GM21786 (cell line): Measurements from ENCODE around the gene SVOP.
"Not testable (repeated sequence)": the region's sequence is repeated elsewhere in the genome, so short reads cannot be mapped to it uniquely, and the experiment has no call there.

Experiments used
- ATAC-seq: cut with Tn5 transposase; IDR thresholded peaks from one replicate; pipeline ENCODE4 v1.9.1; 2021; ENCODE audit not compliant: unreplicated experiment

The SVOP gene, protein sequence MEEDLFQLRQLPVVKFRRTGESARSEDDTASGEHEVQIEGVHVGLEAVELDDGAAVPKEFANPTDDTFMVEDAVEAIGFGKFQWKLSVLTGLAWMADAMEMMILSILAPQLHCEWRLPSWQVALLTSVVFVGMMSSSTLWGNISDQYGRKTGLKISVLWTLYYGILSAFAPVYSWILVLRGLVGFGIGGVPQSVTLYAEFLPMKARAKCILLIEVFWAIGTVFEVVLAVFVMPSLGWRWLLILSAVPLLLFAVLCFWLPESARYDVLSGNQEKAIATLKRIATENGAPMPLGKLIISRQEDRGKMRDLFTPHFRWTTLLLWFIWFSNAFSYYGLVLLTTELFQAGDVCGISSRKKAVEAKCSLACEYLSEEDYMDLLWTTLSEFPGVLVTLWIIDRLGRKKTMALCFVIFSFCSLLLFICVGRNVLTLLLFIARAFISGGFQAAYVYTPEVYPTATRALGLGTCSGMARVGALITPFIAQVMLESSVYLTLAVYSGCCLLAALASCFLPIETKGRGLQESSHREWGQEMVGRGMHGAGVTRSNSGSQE

GRCh38 chr12:109020796-109021380 is at the start of gene SVOP:
SVOP (minus strand) TSS chr12:109021068; CDS start chr12:109020868, 200 bp downstream.
- ATAC-seq: no peak

- ATAC-seq: no peak
Observed at GRCh38 chr12:109069307-109070271, 48.7 kb upstream of the SVOP start.

GRCh38 chr12:109065853-109066193 is 45.0 kb upstream of the SVOP start:
- ATAC-seq: no peak

DNA sequence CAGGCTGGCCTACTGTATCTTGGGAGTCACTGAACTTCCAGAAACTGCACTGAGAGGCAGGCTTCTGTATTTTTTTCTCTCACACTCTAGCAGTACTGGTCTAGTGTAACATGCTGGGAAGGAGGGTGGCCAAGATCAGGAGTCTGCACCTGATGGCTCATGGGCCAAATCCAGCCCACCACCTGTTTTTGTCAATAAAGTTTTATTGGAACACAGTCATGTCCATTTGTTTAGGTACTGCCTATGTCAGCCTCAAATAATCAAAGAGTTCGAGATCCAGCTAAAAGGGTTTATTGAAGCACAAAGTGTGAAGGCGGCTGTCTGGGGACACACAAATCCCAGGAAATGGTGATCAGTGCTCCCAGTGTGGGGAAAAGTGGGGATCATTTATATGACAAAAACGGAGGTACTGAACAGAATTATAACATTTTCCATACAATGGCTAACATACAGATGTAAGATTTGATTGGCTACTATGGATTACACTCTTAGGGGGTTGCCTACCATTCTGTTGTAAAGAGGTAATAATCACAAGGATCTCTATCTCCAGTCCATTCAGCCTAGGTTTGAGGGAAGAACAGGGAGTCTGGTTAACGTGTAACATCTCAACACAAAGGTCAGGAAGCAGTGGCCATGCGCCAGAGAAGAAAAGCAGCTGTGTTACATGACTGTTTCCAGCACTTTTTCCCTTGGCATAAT is 44.4 kb upstream of the SVOP start:
- no peak for ATAC-seq

DNA sequence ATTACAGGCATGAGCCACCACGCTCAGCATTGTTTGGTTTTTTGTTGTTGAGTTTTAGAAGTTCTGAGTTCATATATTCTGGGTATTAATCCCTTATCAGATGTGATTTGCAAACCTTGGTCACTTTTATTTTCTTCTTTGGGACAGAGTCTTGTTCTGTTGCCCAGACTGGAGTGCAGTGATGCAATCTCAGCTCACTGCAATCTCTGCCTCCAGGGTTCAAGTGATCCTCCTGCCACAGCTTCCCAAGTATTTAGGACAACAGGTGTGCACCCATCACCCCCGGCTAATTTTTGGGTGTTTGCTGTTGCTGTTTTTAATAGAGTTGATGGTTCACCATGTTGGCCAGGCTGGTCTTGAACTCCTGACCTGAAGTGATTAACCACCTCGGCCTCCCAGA is 43.3 kb upstream of the SVOP start:
- ATAC-seq: no peak

GRCh38 chr12:109058773-109059172 is 37.9 kb upstream of the SVOP start:
- ATAC-seq: no peak

DNA sequence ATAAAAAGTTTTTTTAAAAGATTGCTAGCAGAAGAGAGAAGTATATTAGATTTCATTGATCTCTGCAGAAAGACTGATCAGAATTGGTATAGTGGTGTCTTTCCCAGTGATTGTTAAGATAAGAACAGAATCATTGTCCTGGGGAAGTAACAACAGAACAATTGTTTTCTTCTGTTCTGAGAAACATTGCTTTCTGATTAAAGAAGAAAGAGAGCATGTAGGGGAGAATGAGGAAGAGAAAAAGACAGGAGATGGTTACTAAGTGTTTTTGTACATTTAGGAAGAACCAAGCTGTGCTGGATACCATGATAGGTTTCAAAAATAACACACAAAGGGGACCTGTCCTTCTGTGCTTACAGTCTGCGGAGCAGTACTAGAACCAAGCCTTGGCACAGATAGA is 36.5 kb upstream of the SVOP start:
- ATAC-seq: no peak

DNA sequence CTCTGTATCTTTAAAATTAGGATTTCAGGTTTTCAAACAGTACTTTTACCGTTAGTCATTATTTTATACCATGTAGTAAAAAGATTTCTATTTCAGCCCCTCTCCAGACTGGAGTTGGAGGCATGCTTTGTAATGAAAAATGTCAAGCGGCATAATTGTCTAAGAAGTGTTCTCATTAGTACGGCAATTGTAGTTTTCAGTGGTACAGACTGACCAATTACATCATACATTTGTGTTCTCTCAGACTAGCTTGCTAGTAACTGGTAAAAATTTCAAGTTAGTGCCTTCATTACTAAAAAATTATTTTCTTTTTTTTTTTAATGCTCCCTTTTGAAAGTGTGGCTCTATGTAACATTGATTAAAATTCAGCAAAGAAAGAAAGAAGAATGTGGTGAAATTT is 36.0 kb upstream of the SVOP start:
- ATAC-seq: no peak

DNA sequence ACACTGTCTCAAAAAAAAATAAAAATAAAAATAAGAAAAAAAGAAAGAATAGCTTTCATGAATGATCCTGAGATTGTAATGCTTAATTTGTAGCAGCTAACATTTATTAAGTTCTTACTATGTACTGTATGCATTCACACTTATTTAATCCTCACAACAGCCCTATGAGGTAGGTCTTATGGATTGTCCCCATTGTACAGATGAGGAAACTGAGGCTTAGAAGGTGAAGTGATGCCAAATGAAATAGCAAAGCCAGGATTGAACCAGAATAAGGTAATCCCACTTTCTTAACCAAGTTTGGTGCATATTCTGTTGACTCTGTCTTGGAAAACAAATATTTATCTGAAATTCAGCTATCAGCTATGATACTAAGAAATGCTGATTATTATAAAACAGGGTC is 33.7 kb upstream of the SVOP start:
- ATAC-seq: no peak

DNA sequence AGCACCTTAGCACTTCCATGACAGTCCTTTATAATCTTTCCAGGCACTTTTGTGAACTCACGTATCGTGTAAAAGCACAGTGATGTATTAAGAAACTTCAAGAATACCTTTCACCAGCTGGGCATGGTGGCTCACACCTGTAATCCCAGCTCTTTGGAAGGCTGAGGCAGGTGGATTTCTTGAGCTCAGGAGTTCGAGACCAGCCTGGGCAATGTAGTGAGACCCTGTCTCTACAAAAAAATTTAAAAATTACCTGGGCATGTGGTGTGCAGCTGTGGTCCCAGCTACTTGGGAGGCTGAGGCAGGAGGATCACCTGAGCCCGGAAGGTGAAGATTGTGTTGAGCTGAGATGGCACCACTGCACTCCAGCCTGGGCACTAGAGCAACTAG is 33.3 kb upstream of the SVOP start:
- not testable (repeated sequence) for ATAC-seq

DNA sequence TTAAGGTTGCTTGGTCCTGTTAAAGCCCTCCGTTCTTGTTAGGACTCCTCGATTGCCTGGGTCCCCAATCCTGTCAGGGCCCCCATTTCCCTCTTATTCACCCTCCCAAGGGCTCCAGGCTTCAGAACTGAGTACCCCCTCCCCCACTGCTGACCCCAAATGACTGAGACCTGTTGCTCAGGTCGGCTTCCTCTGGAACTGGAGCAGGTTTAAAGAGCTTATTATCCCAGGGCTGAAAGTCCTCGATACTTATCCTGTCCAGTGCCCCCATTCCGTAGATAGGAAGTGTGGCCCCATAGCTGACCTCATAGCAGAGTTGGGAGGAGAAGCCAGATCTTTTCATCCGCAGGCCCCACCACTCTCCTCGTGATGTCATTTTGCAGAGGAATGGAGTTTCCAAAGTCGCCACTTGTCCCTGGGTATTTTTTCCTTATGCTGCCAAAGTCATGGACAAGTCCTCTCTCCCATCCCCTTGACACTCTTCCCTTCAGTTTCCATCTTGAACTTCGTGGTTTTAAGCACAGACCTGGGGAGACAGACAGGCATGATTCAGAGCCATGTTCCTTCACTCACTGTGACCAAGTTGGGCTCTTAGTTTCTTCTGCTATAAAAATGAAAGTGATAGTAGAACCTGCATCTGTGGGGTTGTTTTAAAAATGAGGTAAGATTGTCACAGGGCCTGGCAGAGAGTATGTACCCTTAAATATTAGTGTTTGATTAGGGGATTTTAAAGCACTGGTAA is 32.7 kb upstream of the SVOP start:
- ATAC-seq: peak; percentile 50

DNA sequence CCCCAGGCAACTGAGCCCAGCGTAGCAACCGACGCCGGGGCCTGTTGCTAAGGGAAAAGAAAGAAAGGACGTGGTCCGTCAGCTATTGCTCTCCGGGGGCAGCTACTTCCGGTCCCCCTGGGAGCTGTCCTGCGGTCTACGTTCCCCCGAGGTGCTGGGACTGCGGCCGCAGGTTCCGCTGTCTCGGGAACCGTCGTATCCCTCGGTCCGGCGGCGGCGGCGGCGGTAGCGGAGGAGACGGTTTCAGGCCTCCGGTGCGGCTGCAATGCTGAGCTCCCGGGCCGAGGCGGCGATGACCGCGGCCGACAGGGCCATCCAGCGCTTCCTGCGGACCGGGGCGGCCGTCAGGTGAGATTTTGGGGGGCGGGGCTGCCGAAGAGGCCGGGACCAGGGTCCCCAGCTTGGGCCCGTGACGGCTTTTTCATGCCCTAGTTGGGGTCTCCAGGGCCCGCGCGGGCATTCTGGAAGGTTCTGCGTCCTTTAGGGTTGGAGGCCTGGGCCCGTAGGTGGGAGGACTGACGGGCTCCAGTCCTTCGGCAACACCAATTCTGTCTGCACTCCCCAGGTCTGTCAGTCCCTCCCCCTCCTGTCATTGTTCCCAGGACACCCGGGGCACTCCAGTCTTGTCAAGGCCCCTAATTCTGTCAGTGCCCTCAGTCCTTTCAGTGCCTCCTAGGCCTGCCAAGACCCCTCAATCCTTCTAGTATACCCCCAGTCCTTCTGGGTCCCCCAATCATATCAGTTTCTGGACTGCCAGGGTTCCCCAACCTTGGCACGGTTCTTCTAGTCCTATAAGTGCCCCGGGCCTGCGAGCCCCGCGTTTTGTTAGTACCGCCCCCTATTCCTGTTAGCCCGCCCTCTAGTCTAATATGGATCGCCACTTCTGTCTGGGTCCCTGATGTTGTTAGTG is 31.8 kb upstream of the SVOP start, which contains the start of gene USP30:
Gene USP30, plus strand, starts transcription at position 163 of the 910 bp plus-strand sequence. Its CDS starts 103 bp downstream, at position 266.
- peak; percentile 67 for ATAC-seq

GRCh38 chr12:109052097-109052413 is 31.2 kb upstream of the SVOP start:
- ATAC-seq: peak; percentile 8

GRCh38 chr12:109049794-109050193 is 28.9 kb upstream of the SVOP start:
- not testable (repeated sequence) for ATAC-seq

DNA sequence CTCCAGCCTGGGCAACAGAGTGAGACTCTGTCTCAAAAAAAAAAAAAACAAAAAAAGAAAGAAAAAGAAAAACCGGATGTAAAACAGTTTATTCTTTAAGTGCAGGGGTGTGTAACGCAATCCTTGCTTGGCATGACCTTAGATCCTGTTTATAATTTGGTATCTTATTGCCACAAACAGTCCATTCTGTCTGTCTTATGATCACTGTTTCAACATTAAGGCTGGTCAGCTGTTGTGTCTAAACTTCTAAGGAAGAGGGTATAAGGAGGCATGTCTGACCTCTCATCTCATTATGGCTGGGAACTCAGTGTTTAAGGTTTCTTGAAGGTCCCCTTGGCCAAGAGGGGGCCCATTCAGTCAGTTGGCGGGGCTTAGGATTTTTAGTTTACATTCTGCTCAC is 27.8 kb upstream of the SVOP start:
- not testable (repeated sequence) for ATAC-seq

DNA sequence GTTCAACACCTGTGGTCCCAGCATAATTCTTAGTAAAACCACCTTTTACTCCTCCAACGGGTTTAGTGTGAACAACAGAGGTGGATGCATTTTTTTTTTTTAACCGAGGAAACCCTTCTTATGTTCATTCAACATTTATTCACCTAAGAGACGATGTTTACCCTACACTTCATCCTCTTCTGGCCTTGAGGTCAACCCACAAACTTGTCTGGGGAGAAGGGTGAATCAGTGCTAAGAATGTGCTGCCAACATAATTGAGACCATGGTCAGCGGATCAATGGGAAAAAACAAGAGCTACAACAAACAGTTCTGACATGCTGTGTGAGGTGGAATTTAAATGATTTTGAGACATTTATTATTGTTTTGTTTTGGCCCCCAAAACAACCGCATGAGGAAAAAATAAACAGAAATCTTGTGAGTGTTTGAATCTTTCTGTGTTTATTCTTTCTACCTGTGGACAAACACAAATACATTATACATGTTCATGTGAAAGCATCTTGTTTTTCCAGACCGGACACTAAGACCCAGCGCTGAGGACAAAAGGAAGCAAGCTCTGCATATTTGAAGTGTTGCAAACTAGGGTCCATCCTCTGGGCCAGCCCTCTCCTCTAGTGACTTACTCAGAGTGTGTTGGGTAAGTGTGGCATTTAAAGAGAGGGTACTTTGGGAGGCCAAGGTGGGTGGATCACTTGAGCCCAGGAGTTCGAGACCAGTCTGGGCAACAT is 26.4 kb upstream of the SVOP start:
- no peak for ATAC-seq

GRCh38 chr12:109044241-109044640 is 23.4 kb upstream of the SVOP start:
- no peak for ATAC-seq

DNA sequence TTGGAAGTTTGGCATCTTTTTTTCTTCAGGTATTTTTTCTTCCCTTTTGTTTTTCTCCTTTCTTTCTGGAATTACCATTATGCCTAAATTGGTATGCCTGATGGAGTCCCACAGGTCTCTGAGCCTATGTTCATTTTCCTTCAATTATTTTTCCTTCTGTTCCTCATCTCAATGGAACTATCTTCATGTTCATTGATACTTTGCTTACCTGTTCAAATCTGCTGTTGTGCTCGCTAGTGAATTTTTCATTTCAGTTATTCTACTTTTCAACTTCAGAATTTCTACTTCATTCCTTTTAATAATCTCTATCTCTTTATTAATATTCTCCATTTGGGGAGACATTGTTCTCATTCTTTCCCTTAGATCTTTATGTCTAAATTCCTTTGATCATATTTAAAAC is 16.1 kb upstream of the SVOP start:
- no peak for ATAC-seq
